Colonic mucosa (tissue), 4 donors: ENCODE results near the gene ACAP3. TPM values are rescaled to one million over a fixed set of nuclear protein-coding genes. Genes with fewer than 3 reads are reported as not detected.

Experiments used
- DNase-seq: peaks from one replicate; pipeline ENCODE4 v3.0.0-alpha.2; 2020
- H3K27ac ChIP-seq: fragments of 200-600 bp; one replicate; pipeline ENCODE4 v1.8.0; 2021
- H3K27me3 ChIP-seq: fragments of 200-600 bp; one replicate; pipeline ENCODE4 v1.8.0; 2021
- H3K36me3 ChIP-seq: fragments of 200-600 bp; one replicate; pipeline ENCODE4 v1.8.0; 2021
- H3K4me1 ChIP-seq: fragments of 200-600 bp; one replicate; pipeline ENCODE4 v1.8.0; 2021; ENCODE audit warnings: mild to moderate bottlenecking
- H3K4me3 ChIP-seq: fragments of 200-600 bp; one replicate; pipeline ENCODE4 v1.8.0; 2021
- H3K9ac ChIP-seq, 2 donors: one replicate each; pipeline ENCODE4 v1.7.0; 2013; ENCODE audit warnings: control low read depth in 2 of 2, low read depth in 2 of 2, low read length in 2 of 2
- H3K9me3 ChIP-seq: fragments of 200-600 bp; one replicate; pipeline ENCODE4 v1.8.0; 2021
- intact Hi-C: fragments of 100-400 bp; cut with DNase I; formaldehyde crosslinking; loops from one replicate; pipeline ENCODE4 v1.14.1; 2022
- total RNA-seq, 2 donors: library from RNA; stranded (reverse); fragmentation: NEBNext Ultra II Directional in 1 of 2; extraction: Animal tissue kit (Norgen Biotek cat#: 25700) in 1 of 2; gene quantifications; one replicate each; pipeline ENCODE4 v1.2.1, GENCODE V29; 2021
- TF ChIP-seq, protein P1 (sequence below): fragments of 200-600 bp; IDR thresholded peaks from one replicate; pipeline ENCODE4 v1.8.0; 2022; ENCODE audit warnings: antibody characterized with exemption, mild to moderate bottlenecking
- donor health status: healthy.
- donor health status: DM: no; HTN: no; CAD: no.
- donor health status: DM: no; HTN: no; CAD: no.

Gene ACAP3
- total RNA-seq, 2 donors from 2014 or later = 34.1 to 68.1 TPM

DNA sequence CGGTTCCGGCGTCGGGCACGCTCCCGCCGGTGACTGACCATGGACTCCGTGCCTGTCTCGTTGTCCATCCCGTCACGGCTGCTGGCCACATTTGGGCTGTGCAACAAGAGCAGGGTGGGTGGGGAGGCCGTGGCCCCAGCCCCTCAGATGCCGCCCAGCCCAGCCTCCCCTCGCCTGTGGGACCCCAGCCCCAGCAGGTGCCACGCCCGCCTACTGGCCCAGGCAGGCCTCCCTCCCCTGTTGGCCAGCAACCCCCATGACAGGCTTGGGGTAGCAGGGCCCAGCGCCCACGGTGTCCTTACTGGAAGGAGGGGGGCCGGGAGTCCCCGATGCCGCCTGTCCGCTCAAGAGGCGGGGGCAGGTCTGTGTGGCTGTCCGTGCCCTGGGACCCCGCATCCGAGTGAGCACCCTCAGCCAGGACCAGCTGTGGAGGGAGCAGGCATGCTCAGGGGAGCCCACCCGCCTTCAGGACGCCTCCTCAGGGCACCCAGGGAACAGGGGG is 34.4 kb upstream of the ACAP3 start:
- DNase-seq = no peak
- no peak overlapping the region for H3K4me3 ChIP-seq
- no peaks in the 10 kb centered on the region for H3K9me3 ChIP-seq
- intact Hi-C loops = no loop called here
- peaks cover 9% of the 10 kb centered on the region for H3K4me1 ChIP-seq
- H3K9ac ChIP-seq = no peak overlapping the region
- H3K27ac ChIP-seq = no peak overlapping the region
- H3K27me3 ChIP-seq = no peaks in the 10 kb centered on the region
- TF ChIP-seq, protein P1, sequence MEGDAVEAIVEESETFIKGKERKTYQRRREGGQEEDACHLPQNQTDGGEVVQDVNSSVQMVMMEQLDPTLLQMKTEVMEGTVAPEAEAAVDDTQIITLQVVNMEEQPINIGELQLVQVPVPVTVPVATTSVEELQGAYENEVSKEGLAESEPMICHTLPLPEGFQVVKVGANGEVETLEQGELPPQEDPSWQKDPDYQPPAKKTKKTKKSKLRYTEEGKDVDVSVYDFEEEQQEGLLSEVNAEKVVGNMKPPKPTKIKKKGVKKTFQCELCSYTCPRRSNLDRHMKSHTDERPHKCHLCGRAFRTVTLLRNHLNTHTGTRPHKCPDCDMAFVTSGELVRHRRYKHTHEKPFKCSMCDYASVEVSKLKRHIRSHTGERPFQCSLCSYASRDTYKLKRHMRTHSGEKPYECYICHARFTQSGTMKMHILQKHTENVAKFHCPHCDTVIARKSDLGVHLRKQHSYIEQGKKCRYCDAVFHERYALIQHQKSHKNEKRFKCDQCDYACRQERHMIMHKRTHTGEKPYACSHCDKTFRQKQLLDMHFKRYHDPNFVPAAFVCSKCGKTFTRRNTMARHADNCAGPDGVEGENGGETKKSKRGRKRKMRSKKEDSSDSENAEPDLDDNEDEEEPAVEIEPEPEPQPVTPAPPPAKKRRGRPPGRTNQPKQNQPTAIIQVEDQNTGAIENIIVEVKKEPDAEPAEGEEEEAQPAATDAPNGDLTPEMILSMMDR = no peak
- H3K36me3 ChIP-seq = no peaks in the 10 kb centered on the region

DNA sequence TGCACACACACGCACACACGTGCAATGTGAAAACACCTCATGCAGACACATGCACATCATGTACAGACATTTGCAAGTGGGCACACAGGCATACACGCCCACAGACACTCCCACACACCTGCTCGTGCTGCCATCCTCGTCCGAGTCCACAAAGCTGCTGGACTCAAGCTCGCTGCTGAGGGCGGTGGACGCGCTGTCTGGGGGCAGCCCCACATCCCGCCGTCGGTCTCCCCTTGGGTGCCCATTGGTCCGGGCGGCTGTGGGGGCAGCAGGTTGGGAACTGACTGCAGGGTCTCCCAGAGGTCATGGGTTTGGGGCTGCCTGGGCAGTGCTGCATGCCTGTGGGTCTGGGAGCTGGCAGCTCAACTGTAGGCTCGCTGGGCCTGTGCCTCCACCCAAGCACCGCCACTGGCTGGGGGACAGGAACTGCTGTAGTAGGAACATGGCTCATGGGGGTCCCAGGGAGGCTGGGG is 33.9 kb upstream of the ACAP3 start:
- Histone ChIP-seq H3K4me1 (peaks cover 9% of the 10 kb centered on the region), H3K4me3 (no peak overlapping the region), H3K9ac (no peak overlapping the region), H3K27me3 (no peaks in the 10 kb centered on the region), H3K27ac (no peak overlapping the region), H3K9me3 (no peaks in the 10 kb centered on the region), H3K36me3 (no peaks in the 10 kb centered on the region)
- intact Hi-C loops = no loop called here
- TF ChIP-seq, protein P1 = no peak
- DNase-seq = no peak

DNA sequence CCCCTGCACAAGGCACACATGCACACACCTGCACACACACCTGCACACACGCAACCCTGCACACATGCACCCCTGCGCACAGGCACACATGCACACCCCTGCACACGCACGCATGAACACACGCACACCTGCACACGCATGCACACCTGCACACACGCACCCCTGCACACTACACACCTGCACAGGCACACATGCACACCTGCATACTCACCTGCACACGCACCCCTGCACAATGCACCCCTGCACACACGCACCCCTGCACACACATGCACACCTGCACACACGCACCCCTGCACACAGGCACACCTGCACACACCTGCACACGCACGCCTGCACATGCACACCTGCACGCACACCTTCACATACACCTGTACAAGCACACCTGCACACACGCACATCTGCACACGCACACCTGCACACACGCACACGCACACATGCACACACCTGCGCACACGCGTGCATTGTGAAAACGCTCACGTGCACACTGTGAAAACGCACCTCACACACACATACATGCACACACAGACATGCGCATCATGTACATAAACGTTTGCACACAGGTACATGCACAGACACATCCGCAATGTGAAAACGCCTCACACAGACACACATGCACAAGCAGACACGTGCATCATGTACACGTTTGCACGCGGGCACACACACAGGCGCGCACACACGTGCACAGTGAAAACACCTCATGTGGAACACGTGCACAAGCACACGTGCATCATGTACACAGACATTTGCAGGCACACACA is 33.2 kb upstream of the ACAP3 start:
- Histone ChIP-seq H3K4me1 (peaks cover 9% of the 10 kb centered on the region), H3K27ac (no peak overlapping the region), H3K9ac (no peak overlapping the region), H3K36me3 (no peaks in the 10 kb centered on the region), H3K9me3 (no peaks in the 10 kb centered on the region), H3K27me3 (no peaks in the 10 kb centered on the region), H3K4me3 (no peak overlapping the region)
- intact Hi-C loops = no loop called here
- TF ChIP-seq, protein P1 = no peak
- DNase-seq = no peak

DNA sequence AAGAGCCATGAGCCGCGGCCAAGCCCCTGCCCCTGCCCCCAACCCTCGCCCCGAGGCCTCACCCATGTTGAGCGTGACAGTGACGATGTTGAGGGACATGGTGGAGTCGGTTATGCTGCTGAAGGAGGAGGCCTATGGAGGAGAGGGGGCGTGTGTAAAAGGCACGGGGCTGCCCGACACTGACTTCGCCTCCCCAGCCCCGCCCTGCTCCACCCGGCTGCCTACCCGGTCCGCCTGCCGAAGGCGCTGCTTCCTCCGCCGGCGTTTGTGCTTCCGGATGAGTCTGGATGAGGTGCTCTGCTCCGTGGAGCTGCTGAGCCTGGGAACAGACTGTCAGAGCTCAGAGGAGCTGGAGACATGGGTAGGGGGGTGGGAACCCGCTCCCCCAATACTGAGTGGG is 32.5 kb upstream of the ACAP3 start:
- TF ChIP-seq, protein P1 = no peak

DNA sequence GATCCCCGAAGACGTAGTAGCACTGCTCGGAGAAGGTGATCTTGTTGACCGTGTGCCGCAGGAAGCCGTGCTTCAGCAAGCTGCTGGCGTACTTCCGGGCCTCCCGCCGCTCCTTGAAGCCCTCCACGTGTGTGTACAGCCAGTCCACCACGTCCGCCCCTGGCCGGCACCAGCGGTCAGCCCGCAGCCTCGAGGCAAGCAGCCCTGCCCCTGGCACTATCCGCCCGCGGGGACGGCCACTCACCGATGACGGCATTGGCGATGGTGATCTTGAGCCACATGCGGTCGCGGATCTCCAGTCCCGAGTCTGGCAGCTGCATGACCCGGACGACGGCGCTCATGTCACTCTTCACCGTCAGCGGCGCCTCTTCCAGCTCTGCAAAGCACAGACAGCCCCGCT is 30.5 kb upstream of the ACAP3 start:
- TF ChIP-seq, protein P1 = no peak
- H3K4me3 ChIP-seq = no peak overlapping the region
- H3K27me3 ChIP-seq = no peaks in the 10 kb centered on the region
- DNase-seq = no peak
- H3K27ac ChIP-seq = no peak overlapping the region
- intact Hi-C loops = no loop called here
- no peaks in the 10 kb centered on the region for H3K9me3 ChIP-seq
- H3K4me1 ChIP-seq = no peaks in the 10 kb centered on the region
- H3K9ac ChIP-seq = no peak overlapping the region
- no peaks in the 10 kb centered on the region for H3K36me3 ChIP-seq

More for the DNA sequence above, 32.5 kb upstream of the ACAP3 start:
- H3K27ac ChIP-seq = no peak overlapping the region
- peaks cover 5% of the 10 kb centered on the region for H3K4me1 ChIP-seq
- intact Hi-C loops = no loop called here
- H3K9me3 ChIP-seq = no peaks in the 10 kb centered on the region
- no peak overlapping the region for H3K4me3 ChIP-seq
- H3K27me3 ChIP-seq = no peaks in the 10 kb centered on the region
- no peak overlapping the region for H3K9ac ChIP-seq
- no peaks in the 10 kb centered on the region for H3K36me3 ChIP-seq
- DNase-seq = no peak
